GM12878 (cell line): ENCODE data around the gene ZNF880. TPM values are rescaled to one million over a fixed set of nuclear protein-coding genes. Genes with fewer than 3 reads are reported as not detected.

ENCODE experiments used
- ATAC-seq: fragments of 200-7000 bp; cut with Tn5 transposase; 3 replicates; pipeline ENCODE4 v1.9.1; 2020; ENCODE audit warnings: mild to moderate bottlenecking, moderate library complexity
- BruUV-seq: library from RNA; stranded (reverse); fragments of 400-500 nt; replicated peaks from 2 replicates; lab custom pipeline; 2021; lab: Mats Ljungman, UMichigan
- CTCF ChIA-PET: fragments of 300-600 bp; sonication (Branson Sonifier 250); formaldehyde crosslinking; extraction: SDS; loops from one replicate; lab custom pipeline; 2021; ENCODE audit warnings: inconsistent platforms; lab: Yijun Ruan, JAX
- POLR2A ChIA-PET: fragments of 350-600 bp; formaldehyde crosslinking; extraction: SDS; loops from one replicate; lab custom pipeline; 2021; ENCODE audit warnings: inconsistent platforms; lab: Charles Lee
- RAD21 ChIA-PET: fragments of 300-600 bp; sonication (Branson Sonifier 250); formaldehyde crosslinking; loops from one replicate; lab custom pipeline; 2023; ENCODE audit warnings: antibody characterized with exemption; ENCODE audit not compliant: unreplicated experiment; lab: Charles Lee
- SMC1A ChIA-PET: fragments of 300-600 bp; sonication (Branson Sonifier 250); formaldehyde crosslinking; loops from one replicate; lab custom pipeline; 2023; ENCODE audit not compliant: unreplicated experiment, uncharacterized antibody; lab: Charles Lee
- DNase-seq: peaks from one replicate; pipeline ENCODE4 v3.0.0-alpha.2; 2011; ENCODE audit warnings: low read depth, low spot score
- FAIRE-seq: peaks from 3 replicates; lab custom pipeline; 2011; peaks lifted over from hg19 to GRCh38; lab: Jason Lieb, UNC
- H2AFZ ChIP-seq: 2 replicates; pipeline ENCODE4 v1.6.0; 2011; ENCODE audit warnings: low read depth, low read length, control low read depth; ENCODE audit not compliant: control insufficient read depth
- H3K27ac ChIP-seq: 2 replicates; pipeline ENCODE4 v1.5.1; 2011; ENCODE audit warnings: control low read depth; ENCODE audit not compliant: control insufficient read depth, insufficient read depth
- H3K27me3 ChIP-seq, 2 experiments: replicated peaks in 1 of 2; 2 replicates each; pipeline versions ENCODE4 v1.6.0 to v1.6.1; 2011; ENCODE audit warnings: low read length in 1 of 2; ENCODE audit not compliant: control insufficient read depth in 2 of 2, insufficient read depth in 2 of 2
- H3K36me3 ChIP-seq, 2 experiments: 2 replicates each; pipeline ENCODE4 v1.5.1; 2011; ENCODE audit warnings: low read length in 1 of 2; ENCODE audit not compliant: control insufficient read depth in 2 of 2, insufficient read depth in 2 of 2
- H3K4me1 ChIP-seq: 2 replicates; pipeline ENCODE4 v1.6.1; 2011; ENCODE audit warnings: mild to moderate bottlenecking, low read length, moderate library complexity, mixed read lengths; ENCODE audit not compliant: control insufficient read depth, insufficient read depth
- H3K4me2 ChIP-seq: 2 replicates; pipeline ENCODE4 v1.6.0; 2011; ENCODE audit warnings: control low read depth; ENCODE audit not compliant: control insufficient read depth, insufficient read depth
- H3K4me3 ChIP-seq: fragments of 200-600 bp; sonication (generic); 2 replicates; pipeline ENCODE4 v1.5.1; 2016
- H3K79me2 ChIP-seq: 2 replicates; pipeline ENCODE4 v1.6.0; 2011; ENCODE audit warnings: low read length; ENCODE audit not compliant: control insufficient read depth, insufficient read depth
- H3K9ac ChIP-seq: 2 replicates; pipeline ENCODE4 v1.8.0; 2011; ENCODE audit warnings: low read length, control low read depth, mixed read lengths; ENCODE audit not compliant: control insufficient read depth, insufficient read depth
- H3K9me3 ChIP-seq: replicated peaks from 3 replicates; pipeline ENCODE4 v1.5.1; 2011; ENCODE audit warnings: mild to moderate bottlenecking, low read length; ENCODE audit not compliant: control insufficient read depth, insufficient read depth
- H4K20me1 ChIP-seq: 2 replicates; pipeline ENCODE4 v1.6.0; 2011; ENCODE audit not compliant: control insufficient read depth, insufficient read depth
- RAD21 ChIP-seq: IDR thresholded peaks from 2 replicates; pipeline ENCODE4 v1.6.1; 2011; ENCODE audit warnings: mild to moderate bottlenecking, low read depth, low read length, moderate library complexity; ENCODE audit not compliant: insufficient read depth
- TCF12 ChIP-seq: IDR thresholded peaks from 2 replicates; pipeline ENCODE4 v1.6.1; 2011; ENCODE audit warnings: low read depth, mild to moderate bottlenecking, low read length
- WGBS: methylation state at CpG from one replicate; pipeline ENCODE4 v1.1.6; 2016; ENCODE audit warnings: low lambda C conversion rate; ENCODE audit not compliant: insufficient replicate concordance, insufficient coverage; ENCODE audit errors: missing lambda C conversion rate; 5-methylcytosine and 5-hydroxymethylcytosine counted together
- in situ Hi-C: fragments of 300-500 bp; cut with MboI; formaldehyde crosslinking; loops from 9 replicates; pipeline ENCODE4 v1.14.3; 2018; ENCODE audit warnings: mixed read lengths
- intact Hi-C: fragments of 100-400 bp; cut with micrococcal nuclease; formaldehyde crosslinking; loops from one replicate; pipeline ENCODE4 v1.14.2; 2022; ENCODE audit not compliant: unreplicated experiment
- polyA plus RNA-seq, 11 experiments: library from polyadenylated mRNA; depleted of rRNA in 4 of 11; unstranded in 6 of 11; stranded (reverse) in 5 of 11; fragments of >200 nt; fragmentation: Nextera tagmentation in 4 of 11; fragmentation: Illumina TruSeq in 1 of 11; extraction: Ambion mirVana in 4 of 11; extraction: Trizol in 1 of 11; gene quantifications; 1 replicate in 1 of 11; 2 replicates in 10 of 11; pipeline versions ENCODE4 v1.2.1 to v1.2.3, GENCODE V29; 2011 to 2016; ENCODE audit warnings: inconsistent platforms in 2 of 11, missing spikeins in 2 of 11, low read depth in 1 of 11
- total RNA-seq, 4 experiments: library from RNA; depleted of rRNA in 3 of 4; stranded (reverse); fragments of >200 nt in 3 of 4; fragmentation: Illumina TruSeq in 1 of 4; extraction: Trizol in 1 of 4; gene quantifications; 2 replicates each; pipeline versions ENCODE4 v1.2.1 to v1.2.3, GENCODE V29; 2013 to 2021
- TF ChIP-seq, protein P1 (sequence below), 3 experiments: IDR thresholded peaks in 2 of 3; conservative IDR thresholded peaks in 1 of 3; 2 replicates each; pipeline ENCODE4 v1.5.1; 2011; ENCODE audit warnings: low read depth in 3 of 3, low read length in 3 of 3, mild to moderate bottlenecking in 3 of 3, control low read depth in 2 of 3, moderate library complexity in 2 of 3, inconsistent platforms in 1 of 3, mixed read lengths in 1 of 3; ENCODE audit not compliant: control insufficient read depth in 2 of 3, insufficient read depth in 1 of 3; ENCODE audit errors: extremely low read depth in 1 of 3

The ZNF880 gene
- total and polyA plus RNA-seq, 10 of the 15 experiments (the other 5 are each of a cell fraction or from before 2014, with no cell fraction given) = 14.4 to 45.2 (median 21.9) TPM

DNA sequence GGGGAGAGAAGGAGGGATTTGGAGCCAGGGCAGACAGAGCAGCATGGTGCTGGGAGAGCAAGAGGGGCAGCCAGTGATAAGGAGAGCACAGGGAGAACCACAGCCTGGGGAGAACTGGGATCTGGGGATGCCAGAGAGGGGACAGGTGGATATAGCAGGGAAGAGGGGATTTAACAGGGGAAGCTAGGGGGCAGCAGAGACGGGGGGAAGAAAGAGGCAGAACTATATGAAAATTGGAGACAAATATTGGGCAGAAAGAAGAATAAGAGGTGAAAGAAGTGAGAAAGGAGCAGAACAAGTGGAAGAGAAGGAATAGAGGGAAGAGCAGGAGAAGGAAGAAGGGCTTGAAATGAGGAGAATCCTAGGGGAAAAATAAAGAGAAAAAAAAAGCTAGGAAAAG is 21.4 kb downstream of the ZNF880 start:
- ChIA-PET SMC1A (no interaction called here), POLR2A (no interaction called here), RAD21 (no interaction called here)
- FAIRE-seq (no peak), ATAC-seq (no peak), DNase-seq (no peak)
- Histone ChIP-seq H3K4me3 (no peak overlapping the region), H4K20me1 (no peaks in the 10 kb centered on the region), H3K9me3 (peaks cover 8% of the 10 kb centered on the region; the same call in 2 of the 3 replicates), H3K36me3 (no peaks in the 10 kb centered on the region), H3K79me2 (no peaks in the 10 kb centered on the region), H2AFZ (no peak overlapping the region), H3K27me3 (no peaks in the 10 kb centered on the region)
- in situ Hi-C loops = no loop called here
- 90% methylated on average over 1 of the region's 1 CpG for WGBS
- intact Hi-C loops = no loop called here
- no peak for TF ChIP-seq TCF12
- 0 out of 2 replicates have a peak, but pooled peaks have one; percentile 5 for TF ChIP-seq RAD21
- TF ChIP-seq, protein P1, sequence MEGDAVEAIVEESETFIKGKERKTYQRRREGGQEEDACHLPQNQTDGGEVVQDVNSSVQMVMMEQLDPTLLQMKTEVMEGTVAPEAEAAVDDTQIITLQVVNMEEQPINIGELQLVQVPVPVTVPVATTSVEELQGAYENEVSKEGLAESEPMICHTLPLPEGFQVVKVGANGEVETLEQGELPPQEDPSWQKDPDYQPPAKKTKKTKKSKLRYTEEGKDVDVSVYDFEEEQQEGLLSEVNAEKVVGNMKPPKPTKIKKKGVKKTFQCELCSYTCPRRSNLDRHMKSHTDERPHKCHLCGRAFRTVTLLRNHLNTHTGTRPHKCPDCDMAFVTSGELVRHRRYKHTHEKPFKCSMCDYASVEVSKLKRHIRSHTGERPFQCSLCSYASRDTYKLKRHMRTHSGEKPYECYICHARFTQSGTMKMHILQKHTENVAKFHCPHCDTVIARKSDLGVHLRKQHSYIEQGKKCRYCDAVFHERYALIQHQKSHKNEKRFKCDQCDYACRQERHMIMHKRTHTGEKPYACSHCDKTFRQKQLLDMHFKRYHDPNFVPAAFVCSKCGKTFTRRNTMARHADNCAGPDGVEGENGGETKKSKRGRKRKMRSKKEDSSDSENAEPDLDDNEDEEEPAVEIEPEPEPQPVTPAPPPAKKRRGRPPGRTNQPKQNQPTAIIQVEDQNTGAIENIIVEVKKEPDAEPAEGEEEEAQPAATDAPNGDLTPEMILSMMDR (IDR thresholded peaks at IDR 0.05 in 2 of 3, conservative IDR thresholded peaks at IDR 0.05 in 1 of 3; ENCODE audit: control insufficient read depth in 2 of 3, extremely low read depth in 1 of 3, insufficient read depth in 1 of 3, low read depth in 3 of 3, low read length in 3 of 3) = peak in 1 of 3 experiments; percentile 9; a peak in 1 of 6 replicates
- TF ChIP-seq, all 136 proteins: peak for 2
- Histone ChIP-seq H3K27ac (no peak overlapping the region), H3K4me2 (no peak overlapping the region), H3K9ac (no peak overlapping the region), H3K4me1 (no peaks in the 10 kb centered on the region)
- CTCF ChIA-PET = no interaction called here
- no TSS peak for BruUV-seq
